Measurements from ENCODE around the gene SOD2.
A peak's percentile ranks its signal among the peaks of the same experiment; 100 is the strongest.
"Not testable (repeated sequence)": the region's sequence is repeated elsewhere in the genome, so short reads cannot be mapped to it uniquely, and the experiment has no call there.

Gene SOD2

GRCh38 chr6:159718634-159719033 lies 25.6 kb upstream of the SOD2 start:
- DNase-seq: no peak
- in situ Hi-C loops (cut with MboI; ENCODE audit: low pct_unique_long_range_greater_than_20kb, low sequenced_read_pairs): no loop called here

DNA sequence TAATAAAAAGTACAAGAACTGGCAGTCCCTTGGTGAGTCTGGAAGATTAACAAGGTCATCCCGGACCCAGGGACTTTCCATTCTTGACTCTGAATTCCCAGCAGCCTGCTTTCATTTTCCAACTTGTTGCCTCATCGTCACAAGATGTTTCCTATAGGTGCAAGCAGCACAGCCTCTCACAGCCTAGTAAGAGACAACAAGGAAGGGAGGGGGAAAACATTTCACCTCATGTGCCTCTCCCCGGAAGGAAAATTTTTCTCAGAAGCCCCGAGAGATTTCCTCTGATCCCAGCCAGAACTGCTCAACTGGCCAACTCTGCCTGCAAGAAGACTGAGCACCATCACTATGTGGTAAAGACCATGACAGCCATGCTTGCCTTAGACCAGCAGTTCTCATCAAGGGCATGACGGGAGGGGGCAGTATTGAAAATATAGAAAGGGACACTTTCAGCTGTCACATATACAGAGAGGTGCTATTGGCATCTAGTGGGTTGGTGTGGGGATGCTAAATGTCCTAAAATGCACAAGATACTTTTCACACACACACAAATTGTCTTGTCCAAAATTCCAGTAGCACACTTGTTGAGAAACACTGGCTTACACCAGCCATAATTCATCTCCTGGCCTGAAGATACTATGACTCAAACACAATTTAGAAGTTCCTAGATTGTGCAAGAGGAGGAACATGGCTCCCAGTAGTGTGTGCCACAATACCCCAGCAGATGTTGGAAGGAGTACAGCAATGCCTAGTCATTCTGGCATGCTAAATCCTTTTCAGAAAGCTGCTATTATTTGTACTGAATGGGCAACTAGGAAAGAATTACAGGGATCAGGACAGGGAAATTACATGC lies 23.4 kb upstream of the SOD2 start:
- DNase-seq: peak; percentile 34
- in situ Hi-C loops (cut with MboI; ENCODE audit: low pct_unique_long_range_greater_than_20kb, low sequenced_read_pairs): no loop called here

- in situ Hi-C loops (cut with MboI; ENCODE audit: low pct_unique_long_range_greater_than_20kb, low sequenced_read_pairs): no loop called here
- DNase-seq: no peak
Observed at GRCh38 chr6:159715605-159716004, 22.6 kb upstream of the SOD2 start.

- in situ Hi-C loops (cut with MboI; ENCODE audit: low pct_unique_long_range_greater_than_20kb, low sequenced_read_pairs): no loop called here
- no peak for DNase-seq
Observed at GRCh38 chr6:159715166-159715565, 22.1 kb upstream of the SOD2 start.

DNA sequence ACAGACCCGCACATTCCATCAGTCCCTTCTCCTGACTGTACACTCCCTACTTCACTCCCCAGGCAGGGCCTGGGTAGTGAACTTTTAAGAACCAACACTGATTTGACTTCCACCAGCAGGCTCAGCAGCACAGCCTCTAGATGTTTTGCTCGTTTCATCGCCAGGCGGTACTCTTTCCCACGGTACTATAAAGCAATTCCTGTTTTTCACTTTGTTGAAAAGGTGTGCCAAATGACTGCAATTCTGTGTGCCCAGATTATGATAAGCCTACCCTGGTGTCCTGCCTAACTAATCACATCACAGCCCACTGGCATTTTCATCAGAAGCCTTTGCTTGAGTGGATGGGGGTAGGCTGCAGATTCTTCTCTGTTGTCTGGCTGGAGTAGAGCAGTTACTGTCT lies 21.4 kb upstream of the SOD2 start:
- in situ Hi-C loops (cut with MboI; ENCODE audit: low pct_unique_long_range_greater_than_20kb, low sequenced_read_pairs): no loop called here
- no peak for DNase-seq

DNA sequence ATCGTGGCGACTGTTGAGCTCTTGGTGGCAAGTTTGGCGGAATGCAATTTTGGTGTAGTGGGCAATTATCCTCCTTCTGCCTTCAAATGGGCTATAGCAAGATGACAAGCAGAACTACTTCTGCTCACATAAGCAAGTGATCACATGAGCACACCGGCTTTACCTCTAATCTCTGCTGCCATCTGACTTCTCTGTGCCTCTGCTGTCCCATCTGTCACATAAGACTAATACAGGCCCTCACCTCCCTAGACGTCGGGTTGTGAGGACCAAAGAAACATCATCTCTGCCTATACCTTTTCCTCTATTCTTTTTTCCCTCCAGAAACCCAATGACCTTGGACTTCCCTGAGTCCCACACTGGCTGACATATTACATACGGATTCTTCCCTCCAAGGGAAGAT lies 20.9 kb upstream of the SOD2 start:
- no peak for DNase-seq
- in situ Hi-C loops (cut with MboI; ENCODE audit: low pct_unique_long_range_greater_than_20kb, low sequenced_read_pairs): no loop called here

DNA sequence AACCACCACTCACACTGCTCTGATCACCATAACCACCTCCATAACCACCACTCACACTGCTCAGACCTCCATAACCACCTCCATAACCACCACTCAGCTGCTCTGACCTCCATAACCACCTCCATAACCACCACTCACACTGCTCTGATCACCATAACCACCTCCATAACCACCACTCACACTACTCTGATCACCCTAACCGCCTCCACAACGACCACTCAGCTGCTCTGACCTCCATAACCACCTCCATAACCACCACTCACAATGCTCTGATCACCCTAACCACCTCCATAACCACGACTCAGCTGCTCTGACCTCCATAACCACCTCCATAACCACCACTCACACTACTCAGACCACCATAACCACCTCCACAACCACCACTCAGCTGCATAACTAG lies 19.3 kb upstream of the SOD2 start:
- in situ Hi-C loops (cut with MboI; ENCODE audit: low pct_unique_long_range_greater_than_20kb, low sequenced_read_pairs): not testable (repeated sequence)

DNA sequence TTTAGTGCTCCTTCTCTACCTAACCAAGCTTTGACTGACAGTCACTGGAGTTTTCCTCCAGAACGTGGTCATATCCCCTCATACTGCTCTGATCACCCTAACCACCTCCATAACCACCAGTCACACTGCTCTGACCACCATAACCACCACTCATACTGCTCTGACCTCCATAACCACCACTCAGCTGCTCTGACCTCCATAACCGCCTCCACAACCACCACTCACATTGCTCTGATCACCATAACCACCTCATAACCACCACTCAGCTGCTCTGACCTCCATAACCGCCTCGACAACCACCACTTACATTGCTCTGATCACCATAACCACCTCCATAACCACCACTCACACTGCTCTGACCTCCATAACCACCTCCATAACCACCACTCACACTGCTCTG lies 17.6 kb upstream of the SOD2 start:
- DNase-seq; in situ Hi-C loops (cut with MboI; ENCODE audit: low pct_unique_long_range_greater_than_20kb, low sequenced_read_pairs): not testable (repeated sequence)

More for the DNA sequence above, 19.3 kb upstream of the SOD2 start:
- DNase-seq: not testable (repeated sequence)

- in situ Hi-C loops (cut with MboI; ENCODE audit: low pct_unique_long_range_greater_than_20kb, low sequenced_read_pairs): no loop called here
- no peak for DNase-seq
Observed at GRCh38 chr6:159701413-159701999, 8.5 kb upstream of the SOD2 start.

- no peak for DNase-seq
- in situ Hi-C loops (cut with MboI; ENCODE audit: low pct_unique_long_range_greater_than_20kb, low sequenced_read_pairs): no loop called here
Observed at GRCh38 chr6:159700970-159701369, 7.9 kb upstream of the SOD2 start.

DNA sequence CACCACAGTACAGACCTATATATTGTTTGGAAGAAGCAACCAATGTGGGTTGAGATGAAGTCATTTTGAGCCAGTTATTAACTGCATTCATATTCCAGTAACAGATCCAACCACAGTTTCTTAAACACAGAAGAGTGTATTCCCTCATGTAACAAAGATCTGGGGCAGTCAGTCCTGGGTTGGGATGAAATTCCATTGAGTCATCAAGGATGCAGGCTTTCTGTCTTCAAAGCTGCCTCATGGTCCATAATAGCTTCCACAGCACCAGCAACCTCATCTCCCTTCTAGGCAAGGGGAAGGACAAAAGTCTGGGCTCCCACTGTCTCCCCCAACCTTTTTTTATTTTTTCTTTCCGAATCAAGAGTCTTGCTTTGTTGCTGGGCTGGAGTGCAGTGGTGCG lies 2.9 kb upstream of the SOD2 start:
- in situ Hi-C loops (cut with MboI; ENCODE audit: low pct_unique_long_range_greater_than_20kb, low sequenced_read_pairs): no loop called here
- DNase-seq: no peak

GRCh38 chr6:159693894-159694545 lies 979 bp upstream of the SOD2 start:
- peak; percentile 67 for DNase-seq
- in situ Hi-C loops (cut with MboI; ENCODE audit: low pct_unique_long_range_greater_than_20kb, low sequenced_read_pairs): no loop called here

DNA sequence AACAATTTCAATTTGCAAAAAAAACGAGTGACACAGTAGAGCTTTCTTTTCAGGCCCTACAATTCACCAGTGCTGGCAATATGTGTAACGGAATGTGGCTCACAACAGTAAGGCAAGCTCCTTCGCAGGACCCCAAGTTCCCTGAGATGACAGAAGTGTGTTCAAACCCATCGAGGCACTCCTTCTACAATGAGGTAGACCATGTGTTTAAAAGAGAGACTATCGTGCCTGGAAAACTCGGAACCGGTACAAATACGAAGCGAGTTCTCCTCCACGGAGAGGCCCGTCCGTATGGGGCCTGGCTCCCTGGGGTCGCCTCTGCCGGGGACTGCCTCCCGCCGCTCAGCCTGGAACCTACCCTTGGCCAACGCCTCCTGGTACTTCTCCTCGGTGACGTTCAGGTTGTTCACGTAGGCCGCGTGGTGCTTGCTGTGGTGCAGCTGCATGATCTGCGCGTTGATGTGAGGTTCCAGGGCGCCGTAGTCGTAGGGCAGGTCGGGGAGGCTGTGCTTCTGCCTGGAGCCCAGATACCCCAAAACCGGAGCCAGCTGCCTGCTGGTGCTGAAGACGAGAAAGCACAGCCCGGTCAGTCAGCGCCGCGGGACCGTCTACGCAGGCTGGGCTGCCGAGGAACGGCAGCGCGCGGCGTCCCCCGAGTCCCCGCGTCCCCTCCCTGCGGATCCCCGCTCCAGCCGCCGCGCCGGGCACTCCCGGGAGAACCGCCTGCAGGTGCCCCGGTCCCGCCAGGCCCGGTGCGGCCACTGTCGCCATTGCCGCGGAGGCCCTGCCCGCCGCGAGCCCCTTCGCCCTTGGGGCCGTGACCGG lies 526 bp downstream of the SOD2 start:
- in situ Hi-C loops (cut with MboI; ENCODE audit: low pct_unique_long_range_greater_than_20kb, low sequenced_read_pairs): no loop called here
- peak; percentile 52 for DNase-seq

DNA sequence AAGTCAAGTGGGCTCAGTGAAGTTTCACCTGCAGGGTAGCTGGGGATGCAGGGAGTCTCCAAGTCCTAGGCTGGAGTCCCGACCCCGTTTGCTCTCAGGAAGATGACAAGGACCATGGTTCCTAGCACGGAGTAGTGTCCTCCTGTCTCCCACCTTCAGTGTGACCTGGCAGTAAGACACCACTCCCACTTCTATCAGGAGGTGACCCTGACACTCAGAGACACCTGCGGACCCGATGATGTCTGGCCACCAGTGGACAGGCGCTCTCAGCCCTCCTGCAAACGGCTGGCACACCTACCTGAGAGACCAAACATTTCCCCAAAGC lies 1.1 kb downstream of the SOD2 start:
- in situ Hi-C loops (cut with MboI; ENCODE audit: low pct_unique_long_range_greater_than_20kb, low sequenced_read_pairs): no loop called here
- peak; percentile 20 for DNase-seq

GRCh38 chr6:159691133-159691962 lies 1.7 kb downstream of the SOD2 start:
- in situ Hi-C loops (cut with MboI; ENCODE audit: low pct_unique_long_range_greater_than_20kb, low sequenced_read_pairs): no loop called here
- peak; percentile 83 for DNase-seq

DNA sequence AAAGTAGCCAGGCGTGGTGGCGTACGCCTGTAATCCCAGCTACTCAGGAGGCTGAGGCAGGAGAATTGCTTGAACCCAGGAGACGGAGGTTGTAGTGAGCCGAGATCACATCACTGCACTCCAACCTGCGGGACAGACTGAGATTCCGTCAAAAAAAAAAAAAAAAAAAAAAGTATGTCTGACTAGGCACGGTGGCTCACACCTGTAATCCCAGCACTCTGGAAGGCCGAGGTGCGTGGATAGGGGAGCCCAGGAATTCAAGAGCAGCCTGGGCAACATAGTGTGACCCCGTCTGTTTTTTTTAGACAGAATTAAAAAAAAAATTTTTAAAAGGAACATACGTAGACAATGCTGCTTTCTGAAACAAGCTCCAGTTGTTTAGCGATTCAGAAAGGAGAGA lies 2.9 kb downstream of the SOD2 start:
- DNase-seq; in situ Hi-C loops (cut with MboI; ENCODE audit: low pct_unique_long_range_greater_than_20kb, low sequenced_read_pairs): not testable (repeated sequence)

DNA sequence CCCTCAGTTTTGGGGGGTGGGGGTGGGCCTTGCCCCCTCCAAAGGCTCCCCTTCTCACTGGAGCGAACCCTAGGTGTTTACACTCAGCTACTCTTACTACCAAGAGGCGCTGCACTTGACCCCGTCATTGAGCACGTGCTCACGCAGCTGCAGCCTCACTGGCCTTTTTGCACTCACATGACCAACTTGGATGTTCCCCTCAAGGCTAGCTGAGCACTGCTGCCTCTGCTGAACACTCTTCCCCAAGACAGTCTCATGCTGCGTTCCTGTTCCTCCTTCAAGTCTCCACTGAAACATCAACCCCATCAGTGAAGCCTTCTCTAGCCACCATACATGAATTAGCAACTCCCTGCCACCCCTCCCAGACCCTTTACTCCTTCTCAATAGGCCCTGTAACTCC lies 4.0 kb downstream of the SOD2 start:
- in situ Hi-C loops (cut with MboI; ENCODE audit: low pct_unique_long_range_greater_than_20kb, low sequenced_read_pairs): no loop called here
- DNase-seq: no peak

DNA sequence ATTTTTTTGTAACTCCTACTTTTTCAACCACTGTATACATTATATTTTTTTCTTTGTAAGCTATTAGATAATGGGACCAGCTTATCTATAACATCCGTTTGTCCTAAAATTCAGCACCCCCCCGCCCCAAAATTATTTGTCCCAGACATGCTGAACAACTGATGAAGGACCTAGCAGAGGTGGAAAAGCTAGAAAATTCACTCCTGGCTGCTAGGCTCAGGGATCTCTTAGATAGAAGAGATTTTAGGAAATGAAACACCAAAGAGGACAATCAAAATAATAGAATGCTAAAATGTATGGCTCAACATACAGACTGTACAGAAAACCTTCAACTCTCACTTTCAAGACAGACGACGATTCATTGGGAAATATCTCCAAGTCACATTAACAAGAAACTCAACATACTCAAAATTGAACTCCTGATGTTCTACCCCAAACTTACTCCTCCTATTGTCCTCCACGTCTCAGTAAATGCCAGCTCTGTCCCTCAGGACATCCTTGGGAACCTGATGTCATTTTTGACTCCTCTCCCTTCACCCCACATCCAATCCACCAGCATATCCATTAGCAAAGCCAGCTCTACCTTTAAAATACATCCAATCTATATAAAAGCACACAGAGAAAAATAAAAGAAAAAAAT lies 4.7 kb downstream of the SOD2 start:
- in situ Hi-C loops (cut with MboI; ENCODE audit: low pct_unique_long_range_greater_than_20kb, low sequenced_read_pairs): no loop called here
- no peak for DNase-seq

All from KBM-7 (cell line).